Neutrophil (primary cell): ENCODE results near the gene HIGD1C.

Experiments
- H3K27ac ChIP-seq: fragments of 200-600 bp; sonication (generic); 2 replicates; pipeline ENCODE4 v1.5.1; 2016; ENCODE audit warnings: mild to moderate bottlenecking, moderate library complexity
- H3K27me3 ChIP-seq: fragments of 200-600 bp; sonication (generic); 2 replicates; pipeline ENCODE4 v1.6.0; 2016; ENCODE audit warnings: mild to moderate bottlenecking
- H3K36me3 ChIP-seq: fragments of 200-600 bp; sonication (generic); 2 replicates; pipeline ENCODE4 v1.5.1; 2017
- H3K4me1 ChIP-seq, 2 experiments: fragments of 200-600 bp in 1 of 2; sonication (generic) in 1 of 2; 1 replicate in 1 of 2; 2 replicates in 1 of 2; pipeline versions ENCODE4 v1.5.1 to v1.6.1; 2013 to 2016; ENCODE audit warnings: low read depth in 1 of 2, low read length in 1 of 2, mild to moderate bottlenecking in 1 of 2, moderate library complexity in 1 of 2; ENCODE audit not compliant: control insufficient read depth in 1 of 2, insufficient read depth in 1 of 2
- H3K4me3 ChIP-seq, 2 experiments: fragments of 200-600 bp in 1 of 2; sonication (generic) in 1 of 2; 1 replicate in 1 of 2; 2 replicates in 1 of 2; pipeline ENCODE4 v1.5.1; 2013 to 2016; ENCODE audit warnings: low read depth in 1 of 2, low read length in 1 of 2, mild to moderate bottlenecking in 1 of 2, moderate library complexity in 1 of 2
- H3K9me3 ChIP-seq: fragments of 200-600 bp; sonication (generic); 2 replicates; pipeline ENCODE4 v1.5.1; 2016
- TF ChIP-seq, protein P1 (sequence below): fragments of 200-600 bp; sonication (generic); IDR thresholded peaks from 2 replicates; pipeline ENCODE4 v1.5.1; 2016; ENCODE audit warnings: antibody characterized with exemption

HIGD1C gene

DNA sequence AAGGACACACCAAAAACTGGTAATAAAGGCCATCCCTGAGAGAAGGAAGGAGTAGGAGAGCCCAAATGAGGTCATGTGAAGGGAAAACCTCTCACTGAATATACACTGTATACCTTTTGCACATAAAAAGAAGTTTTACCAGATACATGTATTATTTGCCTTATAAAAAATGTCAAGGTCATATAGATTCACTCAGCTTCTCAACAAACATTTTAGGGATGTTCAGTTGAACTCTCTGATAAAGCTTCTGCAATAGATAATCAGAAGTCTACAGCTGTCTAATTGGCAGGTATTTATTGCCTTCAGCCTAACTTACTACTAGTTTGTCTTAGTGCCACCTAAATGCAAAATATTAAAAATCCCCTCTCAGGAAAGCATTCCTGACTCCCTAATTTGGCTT lies 65.1 kb downstream of the HIGD1C start:
- Histone ChIP-seq H3K27ac (no peak overlapping the region), H3K27me3 (no peaks in the 10 kb centered on the region)

DNA sequence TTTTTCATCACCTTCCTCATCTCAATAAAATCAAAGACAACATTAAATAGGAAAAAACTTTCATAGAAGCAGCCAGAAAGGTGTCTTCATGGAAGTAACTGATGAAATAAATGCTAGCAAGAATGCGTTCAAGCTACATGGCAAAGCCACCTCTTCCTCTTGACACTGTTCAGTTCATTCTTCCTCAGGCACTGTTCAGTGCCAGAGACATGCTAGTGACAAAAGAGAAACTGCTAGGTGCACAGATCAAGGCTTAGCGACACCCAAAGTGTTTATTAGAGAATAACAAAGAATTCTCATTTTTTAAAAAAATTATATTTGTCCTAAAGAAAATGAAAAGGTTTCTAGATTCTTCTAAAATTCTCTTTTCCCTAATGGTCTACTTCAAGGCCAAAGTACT lies 66.6 kb downstream of the HIGD1C start:
- H3K4me3 ChIP-seq: no peak overlapping the region
- TF ChIP-seq, protein P1, sequence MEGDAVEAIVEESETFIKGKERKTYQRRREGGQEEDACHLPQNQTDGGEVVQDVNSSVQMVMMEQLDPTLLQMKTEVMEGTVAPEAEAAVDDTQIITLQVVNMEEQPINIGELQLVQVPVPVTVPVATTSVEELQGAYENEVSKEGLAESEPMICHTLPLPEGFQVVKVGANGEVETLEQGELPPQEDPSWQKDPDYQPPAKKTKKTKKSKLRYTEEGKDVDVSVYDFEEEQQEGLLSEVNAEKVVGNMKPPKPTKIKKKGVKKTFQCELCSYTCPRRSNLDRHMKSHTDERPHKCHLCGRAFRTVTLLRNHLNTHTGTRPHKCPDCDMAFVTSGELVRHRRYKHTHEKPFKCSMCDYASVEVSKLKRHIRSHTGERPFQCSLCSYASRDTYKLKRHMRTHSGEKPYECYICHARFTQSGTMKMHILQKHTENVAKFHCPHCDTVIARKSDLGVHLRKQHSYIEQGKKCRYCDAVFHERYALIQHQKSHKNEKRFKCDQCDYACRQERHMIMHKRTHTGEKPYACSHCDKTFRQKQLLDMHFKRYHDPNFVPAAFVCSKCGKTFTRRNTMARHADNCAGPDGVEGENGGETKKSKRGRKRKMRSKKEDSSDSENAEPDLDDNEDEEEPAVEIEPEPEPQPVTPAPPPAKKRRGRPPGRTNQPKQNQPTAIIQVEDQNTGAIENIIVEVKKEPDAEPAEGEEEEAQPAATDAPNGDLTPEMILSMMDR: no peak
- H3K27ac ChIP-seq: no peak overlapping the region
- H3K27me3 ChIP-seq: no peaks in the 10 kb centered on the region
- H3K9me3 ChIP-seq: no peaks in the 10 kb centered on the region
- peaks cover under 1 to 7% of the 10 kb centered on the region in 2 experiments for H3K4me1 ChIP-seq
- no peaks in the 10 kb centered on the region for H3K36me3 ChIP-seq

More for the DNA sequence above, 65.1 kb downstream of the HIGD1C start:
- Histone ChIP-seq H3K4me1 (peaks cover 0 to 6% of the 10 kb centered on the region in 2 experiments), H3K4me3 (no peak overlapping the region), H3K36me3 (no peaks in the 10 kb centered on the region), H3K9me3 (no peaks in the 10 kb centered on the region)
- TF ChIP-seq, protein P1: no peak

DNA sequence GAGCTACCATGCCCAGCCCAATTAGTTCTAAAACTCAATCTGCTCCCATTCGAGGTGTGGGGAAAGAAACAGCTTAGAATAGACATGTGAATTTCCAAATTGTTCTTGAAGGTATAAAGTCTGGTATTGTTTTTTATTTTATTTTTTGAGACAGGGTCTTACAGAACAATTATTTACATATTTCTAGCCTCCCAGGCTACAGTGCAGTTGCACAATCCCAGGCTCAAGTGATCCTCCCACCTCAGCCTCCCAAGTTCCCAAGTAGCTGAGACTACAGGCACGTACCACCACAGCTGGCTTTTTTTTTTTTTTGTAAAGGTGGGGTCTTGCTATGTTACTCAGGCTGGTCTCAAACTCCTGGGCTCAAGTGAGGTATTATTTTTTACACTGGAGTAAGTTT lies 67.6 kb downstream of the HIGD1C start:
- H3K4me1 ChIP-seq: peaks cover 10 to 16% of the 10 kb centered on the region in 2 experiments
- H3K4me3 ChIP-seq: no peak overlapping the region
- H3K9me3 ChIP-seq: no peaks in the 10 kb centered on the region
- H3K36me3 ChIP-seq: no peaks in the 10 kb centered on the region
- no peaks in the 10 kb centered on the region for H3K27me3 ChIP-seq
- TF ChIP-seq, protein P1: no peak
- H3K27ac ChIP-seq: no peak overlapping the region
